Measurements from ENCODE around the gene NUP210L.

NUP210L gene

GRCh38 chr1:153968408-153968807, 186.5 kb downstream of the NUP210L start:
- H3K4me3 ChIP-seq (ENCODE audit: low read depth, low read length): peak overlapping the region; percentile 64
- in situ Hi-C loops (cut with HindIII; ENCODE audit: low sequenced_read_pairs): loop anchor here (10.0 kb wide), 1 partner anchor 154 kb away; no protein-coding TSS in a partner anchor
- no peak for TF ChIP-seq CTCF (IDR thresholded peaks at IDR 0.05; ENCODE audit: low read depth, low read length)
- DNase-seq (ENCODE audit: low read depth, low spot score): no peak

GRCh38 chr1:153968000-153968363, 186.9 kb downstream of the NUP210L start:
- TF ChIP-seq CTCF (IDR thresholded peaks at IDR 0.05; ENCODE audit: low read depth, low read length): no peak
- in situ Hi-C loops (cut with HindIII; ENCODE audit: low sequenced_read_pairs): loop anchor here (10.0 kb wide), 1 partner anchor 153 kb away; no protein-coding TSS in a partner anchor
- H3K4me3 ChIP-seq (ENCODE audit: low read depth, low read length): peak overlapping the region; percentile 64
- DNase-seq (ENCODE audit: low read depth, low spot score): no peak

GRCh38 chr1:153967107-153967999, 187.5 kb downstream of the NUP210L start, which contains the start of gene CREB3L4:
TSS of gene CREB3L4 (plus strand) at chr1:153967902. CDS start at chr1:153968526, 624 bp downstream.
- in situ Hi-C loops (cut with HindIII; ENCODE audit: low sequenced_read_pairs): loop anchor here (10.0 kb wide), 1 partner anchor 153 kb away; no protein-coding TSS in a partner anchor
- DNase-seq (ENCODE audit: low read depth, low spot score): peak; percentile 98
- peak within 1 kb of the TSS; percentile 64 for H3K4me3 ChIP-seq (ENCODE audit: low read depth, low read length)
- peak; percentile 53 for TF ChIP-seq CTCF (IDR thresholded peaks at IDR 0.05; ENCODE audit: low read depth, low read length)

GRCh38 chr1:153963850-153964331, 191.0 kb downstream of the NUP210L start:
- peak overlapping the region; percentile 85 for H3K4me3 ChIP-seq (ENCODE audit: low read depth, low read length)
- peak; percentile 47 for DNase-seq (ENCODE audit: low read depth, low spot score)
- TF ChIP-seq CTCF (IDR thresholded peaks at IDR 0.05; ENCODE audit: low read depth, low read length): no peak
- in situ Hi-C loops (cut with HindIII; ENCODE audit: low sequenced_read_pairs): loop anchor here (10.0 kb wide), 1 partner anchor 149 kb away; no protein-coding TSS in a partner anchor

- no peak for TF ChIP-seq CTCF (IDR thresholded peaks at IDR 0.05; ENCODE audit: low read depth, low read length)
- peak; percentile 97 for DNase-seq (ENCODE audit: low read depth, low spot score)
- H3K4me3 ChIP-seq (ENCODE audit: low read depth, low read length): peak within 1 kb of the TSS; percentile 85
- in situ Hi-C loops (cut with HindIII; ENCODE audit: low sequenced_read_pairs): loop anchor here (10.0 kb wide), 1 partner anchor 148 kb away; no protein-coding TSS in a partner anchor
These were observed 191.6 kb downstream of the NUP210L start, which contains the start of gene SLC39A1 for GRCh38 chr1:153963030-153963849. TSS of gene SLC39A1 (minus strand) at chr1:153963537. CDS start at chr1:153962715, 822 bp downstream.

Measured in astrocyte of the spinal cord (primary cell).